ENCODE data around the gene LEF1.

DNA sequence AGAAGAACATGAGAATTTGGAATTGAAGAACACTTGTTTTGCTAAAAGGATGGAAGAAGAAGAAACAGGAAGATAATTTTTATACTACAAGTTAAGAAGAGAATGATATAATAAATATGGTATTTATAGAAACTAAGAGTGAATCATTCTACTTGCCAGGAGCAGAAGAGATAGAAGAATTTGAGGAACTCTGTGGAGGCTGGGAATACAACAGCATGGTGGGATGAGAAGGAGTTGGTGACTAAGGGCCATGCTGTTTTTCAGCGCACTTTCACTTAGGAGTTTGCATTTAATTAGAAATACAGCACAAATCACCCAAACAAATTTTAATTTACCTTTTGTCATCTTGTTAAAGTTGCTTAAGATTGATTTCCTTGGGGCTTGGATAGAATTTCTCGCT is 158.6 kb downstream of the LEF1 start:
- no peak for TF ChIP-seq CTCF (IDR thresholded peaks at IDR 0.05; ENCODE audit: insufficient read depth, low read depth, low read length)
- TF ChIP-seq EZH2 (IDR thresholded peaks at IDR 0.05; ENCODE audit: insufficient read depth, low read length) = no peak
